Femur (tissue), 1 donor: ENCODE results near the gene SFT2D1.
"Not testable (repeated sequence)": the region's sequence is repeated elsewhere in the genome, so short reads cannot be mapped to it uniquely, and the experiment has no call there.

ENCODE experiments used
- DNase-seq: peaks from one replicate; pipeline ENCODE4 v3.0.0-alpha.2; 2017

Gene SFT2D1

DNA sequence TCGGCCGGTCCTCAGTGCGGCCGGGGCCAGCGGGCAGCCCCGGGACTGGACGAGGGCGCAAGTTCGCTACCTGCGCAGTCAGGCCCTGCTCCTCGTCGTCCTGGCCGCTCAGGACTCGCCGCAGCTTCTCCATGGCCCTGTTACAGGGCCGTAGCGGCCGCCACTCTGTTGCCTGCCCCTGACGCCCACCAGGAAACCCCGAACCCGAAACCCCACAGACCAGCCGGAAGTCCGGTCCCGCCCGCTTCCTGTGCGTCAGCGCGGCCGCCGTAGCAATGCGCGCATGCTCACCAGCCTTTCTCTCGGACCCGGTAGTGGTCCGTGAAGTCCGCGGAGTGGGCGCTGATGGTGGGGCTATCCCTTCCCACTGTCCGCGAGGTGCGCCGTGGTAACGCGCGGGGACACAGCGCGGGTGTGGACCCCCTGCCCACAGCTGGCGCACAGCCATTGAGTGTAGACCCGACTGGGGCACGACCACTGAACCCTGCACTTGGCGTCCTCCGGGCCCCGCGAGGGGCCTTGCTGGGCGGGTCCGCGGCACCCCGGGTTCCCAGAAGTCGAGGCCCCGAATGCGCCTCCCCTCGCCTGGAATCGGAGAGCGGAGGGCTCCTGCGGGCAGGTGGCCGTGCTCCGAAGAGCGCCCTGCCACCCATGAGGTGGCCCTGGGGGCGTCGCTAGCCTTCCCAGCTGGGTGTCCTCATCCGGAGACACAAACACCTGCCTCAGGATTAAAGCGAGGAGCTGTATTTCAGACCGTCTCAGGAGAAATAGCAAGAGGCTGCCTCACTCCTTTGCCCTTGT is at the start of gene SFT2D1:
Gene SFT2D1, minus strand, starts transcription at position 197 of the 801 bp plus-strand sequence. Its CDS starts 64 bp downstream, at position 133.
- DNase-seq, result peak; percentile 95

DNA sequence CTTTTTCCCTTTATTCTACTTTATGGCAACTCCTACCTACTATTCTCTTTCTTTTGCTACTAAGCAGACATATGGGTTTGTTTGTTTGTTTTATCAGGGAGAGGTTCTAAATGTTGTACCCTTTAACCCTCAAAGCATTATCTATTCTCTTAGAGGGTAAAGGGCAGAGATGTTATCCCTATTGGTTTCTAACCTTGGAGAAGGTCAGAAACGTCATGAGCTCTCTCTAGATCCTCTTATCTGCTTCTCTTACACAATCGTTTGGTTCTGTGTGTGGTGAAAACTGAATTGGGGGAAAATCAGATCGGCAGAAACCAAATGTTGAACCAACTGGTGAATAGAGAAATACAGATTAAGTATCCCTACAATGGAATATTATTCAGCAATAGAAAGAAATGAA is 46.8 kb upstream of the SFT2D1 start:
- no peak for DNase-seq

- no peak for DNase-seq
These were observed 46.1 kb upstream of the SFT2D1 start for GRCh38 chr6:166388290-166389004.

- no peak for DNase-seq
These were observed 45.4 kb upstream of the SFT2D1 start for GRCh38 chr6:166387642-166388289.

- DNase-seq, result not testable (repeated sequence)
These were observed 44.8 kb upstream of the SFT2D1 start for GRCh38 chr6:166387098-166387497.

GRCh38 chr6:166386111-166386510 is 43.8 kb upstream of the SFT2D1 start:
- no peak for DNase-seq

GRCh38 chr6:166383802-166384363 is 41.5 kb upstream of the SFT2D1 start:
- DNase-seq, result not testable (repeated sequence)

- DNase-seq, result peak; percentile 98
These were observed 40.8 kb upstream of the SFT2D1 start, which contains the start of gene MPC1 for GRCh38 chr6:166382933-166383801. TSS of gene MPC1 (minus strand) at chr6:166382940. CDS start at chr6:166382876, 64 bp downstream.

- no peak for DNase-seq
These were observed 40.2 kb upstream of the SFT2D1 start for GRCh38 chr6:166382500-166382932.

- DNase-seq, result peak; percentile 74
These were observed 39.6 kb upstream of the SFT2D1 start for GRCh38 chr6:166381733-166382499.

DNA sequence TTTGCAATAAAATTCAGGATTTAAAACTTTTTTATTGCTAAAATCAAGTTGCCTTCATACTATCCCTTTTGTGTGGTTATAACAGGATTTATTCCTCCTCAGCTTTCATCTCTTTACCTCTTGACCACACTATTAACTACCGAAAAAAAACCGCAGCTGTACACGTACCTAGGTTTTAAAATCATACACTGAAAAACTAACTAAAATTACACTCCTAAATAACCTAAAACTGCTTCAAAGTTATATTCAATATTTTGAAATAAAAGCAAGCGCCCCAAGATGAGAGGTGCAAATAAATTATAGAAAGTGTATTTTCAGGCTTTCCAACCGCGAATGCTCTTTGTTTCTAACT is 39.0 kb upstream of the SFT2D1 start:
- no peak for DNase-seq

GRCh38 chr6:166379800-166380199 is 37.5 kb upstream of the SFT2D1 start:
- DNase-seq, result no peak

DNA sequence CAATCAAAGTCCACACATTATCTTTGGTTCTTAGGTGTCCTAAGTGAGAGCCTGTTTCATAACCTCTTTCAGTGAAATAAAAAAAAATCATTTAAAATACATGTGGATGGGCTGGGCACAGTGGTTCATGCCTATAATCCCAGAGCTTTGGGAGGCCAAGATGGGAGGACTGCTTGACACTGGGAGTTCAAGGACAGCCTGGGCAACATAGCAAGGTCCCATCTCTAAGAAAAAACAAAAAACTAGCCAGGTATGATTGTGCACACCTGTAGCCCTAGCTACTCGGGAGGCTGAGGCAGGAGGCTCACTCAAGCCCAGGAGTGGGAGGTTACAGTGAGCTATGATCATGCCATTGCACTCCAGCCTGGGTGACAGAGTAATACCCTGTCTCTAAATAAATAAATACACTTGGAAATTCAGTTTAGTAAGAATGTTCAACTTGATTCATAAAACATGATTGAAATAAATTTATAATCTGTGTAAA is 36.8 kb upstream of the SFT2D1 start:
- DNase-seq, result no peak

GRCh38 chr6:166377721-166378120 is 35.4 kb upstream of the SFT2D1 start:
- no peak for DNase-seq

DNA sequence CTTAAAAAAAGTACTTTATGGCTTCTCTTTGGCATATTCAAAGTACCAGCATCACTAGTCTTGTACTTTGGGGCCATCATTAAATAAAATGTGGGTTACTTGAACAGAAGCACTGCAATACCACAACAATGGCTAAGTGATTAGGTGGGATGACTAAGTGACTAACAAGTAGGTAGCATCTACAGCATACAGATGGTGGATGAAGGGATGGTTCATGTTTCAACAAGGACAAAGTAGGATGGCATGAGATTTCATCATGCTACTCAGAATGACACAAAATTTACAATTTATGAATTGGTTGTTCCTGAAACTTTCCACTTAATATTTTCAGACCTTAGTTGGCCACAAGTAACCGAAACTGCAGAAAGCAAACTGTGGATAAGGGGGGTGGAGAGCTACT is 32.7 kb upstream of the SFT2D1 start:
- no peak for DNase-seq

DNA sequence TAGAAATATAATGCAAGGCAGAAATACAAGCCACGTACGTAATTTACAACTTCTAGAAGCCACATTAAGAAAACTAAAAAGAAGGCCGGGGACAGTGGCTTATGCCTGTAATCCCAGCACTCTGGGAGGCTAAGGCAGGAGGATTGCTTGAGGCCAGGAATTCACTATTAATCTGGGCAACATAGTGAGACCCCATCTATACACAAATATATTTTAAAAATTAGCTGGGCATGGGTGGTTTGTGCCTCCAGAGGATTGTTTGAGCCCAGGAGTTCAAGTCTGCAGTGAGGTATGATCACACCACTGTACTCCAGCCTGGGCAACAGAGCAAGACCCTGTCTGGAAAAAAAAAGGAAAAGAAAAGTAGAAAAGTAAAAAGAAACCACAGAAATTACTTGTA is 28.1 kb upstream of the SFT2D1 start:
- no peak for DNase-seq

GRCh38 chr6:166369782-166370181 is 27.4 kb upstream of the SFT2D1 start:
- DNase-seq, result no peak

- no peak for DNase-seq
These were observed 24.6 kb upstream of the SFT2D1 start for GRCh38 chr6:166366921-166367320.

DNA sequence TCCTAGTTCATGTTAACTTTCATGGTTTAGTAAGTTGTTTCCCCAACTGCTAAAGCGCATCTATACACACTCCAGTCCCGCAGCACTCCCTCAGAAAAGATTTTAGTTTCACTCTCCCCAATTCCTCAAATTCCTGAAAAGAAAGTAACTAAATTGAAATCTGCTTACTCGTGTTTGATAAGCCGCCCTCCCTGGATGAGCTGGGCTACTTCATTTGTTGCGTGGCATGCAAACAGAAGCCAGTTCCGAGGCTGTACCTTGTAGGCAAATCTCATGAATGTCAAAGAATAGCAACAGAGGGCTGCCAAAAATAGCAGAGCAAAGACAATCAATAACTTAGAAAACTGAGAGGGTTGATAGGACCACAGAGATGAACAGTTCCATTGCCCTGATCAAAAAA is 23.5 kb upstream of the SFT2D1 start:
- no peak for DNase-seq

GRCh38 chr6:166365221-166365620 is 22.9 kb upstream of the SFT2D1 start:
- no peak for DNase-seq

GRCh38 chr6:166364456-166364855 is 22.1 kb upstream of the SFT2D1 start:
- no peak for DNase-seq
